SJCRH30 (cell line): ENCODE data around the gene FOXRED2. TPM values are rescaled to one million over a fixed set of nuclear protein-coding genes. Genes with fewer than 3 reads are reported as not detected.
A peak's percentile ranks its signal among the peaks of the same experiment; 100 is the strongest.
"Not testable (repeated sequence)": the region's sequence is repeated elsewhere in the genome, so short reads cannot be mapped to it uniquely, and the experiment has no call there.

Experiments used
- DNase-seq, 2 experiments: peaks; one replicate each; pipeline ENCODE4 v3.0.0-alpha.2; 2015 to 2020
- H3K27ac ChIP-seq: fragments of 250-450 bp; sonication (Bioruptor Pico); 2 replicates; pipeline ENCODE4 v1.5.1; 2020; ENCODE audit warnings: mild to moderate bottlenecking, moderate library complexity
- H3K27me3 ChIP-seq: fragments of 250-450 bp; sonication (Bioruptor Pico); 2 replicates; pipeline ENCODE4 v1.5.1; 2020; ENCODE audit warnings: mild to moderate bottlenecking, moderate library complexity
- H3K36me3 ChIP-seq: fragments of 250-450 bp; sonication (Bioruptor Pico); 2 replicates; pipeline ENCODE4 v1.5.1; 2020; ENCODE audit warnings: mild to moderate bottlenecking, moderate library complexity
- H3K4me1 ChIP-seq: fragments of 250-450 bp; sonication (Bioruptor Pico); 2 replicates; pipeline ENCODE4 v1.5.1; 2020; ENCODE audit warnings: mild to moderate bottlenecking, moderate library complexity
- H3K4me3 ChIP-seq: fragments of 250-450 bp; sonication (Bioruptor Pico); 2 replicates; pipeline ENCODE4 v1.5.1; 2020; ENCODE audit warnings: mild to moderate bottlenecking, moderate library complexity
- H3K9me3 ChIP-seq: fragments of 250-450 bp; sonication (Bioruptor Pico); replicated peaks from 2 replicates; pipeline ENCODE4 v1.5.1; 2020; ENCODE audit warnings: mild to moderate bottlenecking, moderate library complexity
- total RNA-seq: library from RNA; depleted of rRNA; stranded (reverse); fragments of >200 nt; shearing (Covaris generic); gene quantifications from 2 replicates; pipeline ENCODE4 v1.2.3, GENCODE V29; 2014

Gene FOXRED2
- total RNA-seq, 1 experiment from 2014 or later = 16.9 TPM

- Histone ChIP-seq H3K4me3 (peak overlapping the region; percentile 47), H3K4me1 (peaks cover 44% of the 10 kb centered on the region), H3K27ac (no peak overlapping the region), H3K27me3 (no peaks in the 10 kb centered on the region), H3K9me3 (no peaks in the 10 kb centered on the region), H3K36me3 (no peaks in the 10 kb centered on the region)
- peak; percentile 84 to 87 for DNase-seq
Measured at GRCh38 chr22:36454916-36455570, 51.8 kb downstream of the FOXRED2 start.

GRCh38 chr22:36453855-36454378 lies 52.9 kb downstream of the FOXRED2 start:
- peaks cover 34% of the 10 kb centered on the region for H3K4me1 ChIP-seq
- H3K27ac ChIP-seq = no peak overlapping the region
- no peaks in the 10 kb centered on the region for H3K9me3 ChIP-seq
- no peaks in the 10 kb centered on the region for H3K36me3 ChIP-seq
- no peak for DNase-seq
- no peak overlapping the region for H3K4me3 ChIP-seq
- H3K27me3 ChIP-seq = no peaks in the 10 kb centered on the region

- not testable (repeated sequence) for DNase-seq, H3K27me3 ChIP-seq
- peaks cover 25% of the 10 kb centered on the region for H3K4me1 ChIP-seq
Measured at GRCh38 chr22:36452978-36453607, 53.7 kb downstream of the FOXRED2 start.

GRCh38 chr22:36452250-36452977 lies 54.4 kb downstream of the FOXRED2 start:
- no peak for DNase-seq

More at GRCh38 chr22:36452978-36453607, 53.7 kb downstream of the FOXRED2 start:
- not testable (repeated sequence) for H3K36me3 ChIP-seq, H3K27ac ChIP-seq, H3K9me3 ChIP-seq, H3K4me3 ChIP-seq

GRCh38 chr22:36450923-36451322 lies 55.9 kb downstream of the FOXRED2 start:
- not testable (repeated sequence) for H3K36me3 ChIP-seq, H3K4me3 ChIP-seq, H3K9me3 ChIP-seq, H3K27ac ChIP-seq, H3K27me3 ChIP-seq, DNase-seq
- H3K4me1 ChIP-seq = peaks cover 21% of the 10 kb centered on the region

More at GRCh38 chr22:36452250-36452977, 54.4 kb downstream of the FOXRED2 start:
- no peak overlapping the region for H3K4me3 ChIP-seq
- no peaks in the 10 kb centered on the region for H3K9me3 ChIP-seq
- H3K4me1 ChIP-seq = peaks cover 19% of the 10 kb centered on the region
- H3K36me3 ChIP-seq = no peaks in the 10 kb centered on the region
- H3K27me3 ChIP-seq = no peaks in the 10 kb centered on the region
- peak overlapping the region; percentile 54; the same call in 1 of the 2 replicates for H3K27ac ChIP-seq

GRCh38 chr22:36449596-36450175 lies 57.2 kb downstream of the FOXRED2 start:
- H3K4me3 ChIP-seq = no peak overlapping the region
- no peaks in the 10 kb centered on the region for H3K36me3 ChIP-seq
- no peak overlapping the region for H3K27ac ChIP-seq
- no peak for DNase-seq
- H3K27me3 ChIP-seq = no peaks in the 10 kb centered on the region
- no peaks in the 10 kb centered on the region for H3K9me3 ChIP-seq
- peaks cover 20% of the 10 kb centered on the region for H3K4me1 ChIP-seq

GRCh38 chr22:36447632-36448031 lies 59.2 kb downstream of the FOXRED2 start:
- no peak overlapping the region for H3K27ac ChIP-seq
- H3K4me3 ChIP-seq = no peak overlapping the region
- H3K36me3 ChIP-seq = no peaks in the 10 kb centered on the region
- no peaks in the 10 kb centered on the region for H3K9me3 ChIP-seq
- H3K4me1 ChIP-seq = peaks cover 37% of the 10 kb centered on the region
- DNase-seq = no peak
- H3K27me3 ChIP-seq = no peaks in the 10 kb centered on the region

GRCh38 chr22:36445158-36445668 lies 61.6 kb downstream of the FOXRED2 start:
- Histone ChIP-seq H3K27ac (peak overlapping the region; percentile 65), H3K4me3 (peak overlapping the region; percentile 33), H3K36me3 (no peaks in the 10 kb centered on the region), H3K27me3 (no peaks in the 10 kb centered on the region), H3K4me1 (peaks cover 33% of the 10 kb centered on the region), H3K9me3 (no peaks in the 10 kb centered on the region)
- peak; percentile 90 to 93 for DNase-seq

- Histone ChIP-seq H3K36me3 (no peaks in the 10 kb centered on the region), H3K27me3 (no peaks in the 10 kb centered on the region), H3K9me3 (no peaks in the 10 kb centered on the region), H3K4me1 (peaks cover 52% of the 10 kb centered on the region), H3K27ac (peak overlapping the region; percentile 78), H3K4me3 (no peak overlapping the region)
- DNase-seq = peak; percentile 79 to 81
Measured at GRCh38 chr22:36443198-36443770, 63.6 kb downstream of the FOXRED2 start.

GRCh38 chr22:36442506-36443197 lies 64.2 kb downstream of the FOXRED2 start:
- Histone ChIP-seq H3K36me3 (no peaks in the 10 kb centered on the region), H3K4me3 (no peak overlapping the region), H3K27me3 (no peaks in the 10 kb centered on the region), H3K9me3 (no peaks in the 10 kb centered on the region), H3K4me1 (peaks cover 52% of the 10 kb centered on the region), H3K27ac (peak overlapping the region; percentile 78)
- DNase-seq = peak in 1 of 2 experiments; percentile 17

GRCh38 chr22:36440429-36441002 lies 66.3 kb downstream of the FOXRED2 start:
- H3K4me1 ChIP-seq = peaks cover 55% of the 10 kb centered on the region
- H3K36me3 ChIP-seq = no peaks in the 10 kb centered on the region
- DNase-seq = no peak
- H3K27ac ChIP-seq = peak overlapping the region; percentile 72
- H3K4me3 ChIP-seq = no peak overlapping the region
- H3K9me3 ChIP-seq = no peaks in the 10 kb centered on the region
- H3K27me3 ChIP-seq = no peaks in the 10 kb centered on the region

- Histone ChIP-seq H3K27ac (peak overlapping the region; percentile 72), H3K4me3 (no peak overlapping the region), H3K36me3 (no peaks in the 10 kb centered on the region), H3K9me3 (no peaks in the 10 kb centered on the region), H3K4me1 (peaks cover 58% of the 10 kb centered on the region), H3K27me3 (no peaks in the 10 kb centered on the region)
- peak; percentile 89 for DNase-seq
Measured at GRCh38 chr22:36439481-36440271, 67.2 kb downstream of the FOXRED2 start.
